ENCODE measurements around the gene TMPRSS13.

Gene TMPRSS13

DNA sequence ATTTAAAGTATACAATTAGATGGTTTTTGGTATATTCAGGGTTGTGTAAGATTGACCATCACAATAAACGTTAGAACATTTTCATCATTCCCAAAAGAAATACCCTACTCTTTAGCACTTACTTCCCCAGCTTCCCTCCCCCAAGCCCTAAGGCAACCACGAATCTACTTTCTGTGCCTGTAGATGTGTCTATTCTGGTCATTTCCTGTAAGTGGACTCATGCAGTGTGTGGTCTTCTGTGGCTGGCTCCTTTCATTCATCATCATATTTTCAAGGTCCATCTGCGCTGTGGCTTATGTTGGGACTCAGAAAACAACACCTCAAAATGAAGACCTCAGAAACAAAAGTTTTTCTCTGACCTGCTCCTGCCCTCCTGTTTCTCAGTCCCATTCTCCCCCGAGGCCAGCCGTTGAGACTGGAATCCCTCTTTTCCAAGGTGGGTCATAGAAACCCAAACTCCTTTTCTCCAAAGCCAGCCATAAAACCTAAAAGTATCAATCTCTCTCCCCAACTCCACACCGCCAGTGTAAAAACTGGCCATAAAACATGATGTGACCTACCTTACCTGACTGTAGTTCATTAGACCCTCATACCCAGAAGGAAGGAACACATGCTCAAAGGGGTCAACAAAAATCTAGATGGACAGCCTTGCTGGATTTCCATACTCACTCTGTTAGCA is 12.9 kb upstream of the TMPRSS13 start:
- DNase-seq (ENCODE audit: insufficient read length, low spot score) (no peak), FAIRE-seq (no peak)
- TF ChIP-seq, protein P1, sequence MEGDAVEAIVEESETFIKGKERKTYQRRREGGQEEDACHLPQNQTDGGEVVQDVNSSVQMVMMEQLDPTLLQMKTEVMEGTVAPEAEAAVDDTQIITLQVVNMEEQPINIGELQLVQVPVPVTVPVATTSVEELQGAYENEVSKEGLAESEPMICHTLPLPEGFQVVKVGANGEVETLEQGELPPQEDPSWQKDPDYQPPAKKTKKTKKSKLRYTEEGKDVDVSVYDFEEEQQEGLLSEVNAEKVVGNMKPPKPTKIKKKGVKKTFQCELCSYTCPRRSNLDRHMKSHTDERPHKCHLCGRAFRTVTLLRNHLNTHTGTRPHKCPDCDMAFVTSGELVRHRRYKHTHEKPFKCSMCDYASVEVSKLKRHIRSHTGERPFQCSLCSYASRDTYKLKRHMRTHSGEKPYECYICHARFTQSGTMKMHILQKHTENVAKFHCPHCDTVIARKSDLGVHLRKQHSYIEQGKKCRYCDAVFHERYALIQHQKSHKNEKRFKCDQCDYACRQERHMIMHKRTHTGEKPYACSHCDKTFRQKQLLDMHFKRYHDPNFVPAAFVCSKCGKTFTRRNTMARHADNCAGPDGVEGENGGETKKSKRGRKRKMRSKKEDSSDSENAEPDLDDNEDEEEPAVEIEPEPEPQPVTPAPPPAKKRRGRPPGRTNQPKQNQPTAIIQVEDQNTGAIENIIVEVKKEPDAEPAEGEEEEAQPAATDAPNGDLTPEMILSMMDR (IDR thresholded peaks at IDR 0.05; ENCODE audit: insufficient read depth, missing control alignments), result no peak

DNA sequence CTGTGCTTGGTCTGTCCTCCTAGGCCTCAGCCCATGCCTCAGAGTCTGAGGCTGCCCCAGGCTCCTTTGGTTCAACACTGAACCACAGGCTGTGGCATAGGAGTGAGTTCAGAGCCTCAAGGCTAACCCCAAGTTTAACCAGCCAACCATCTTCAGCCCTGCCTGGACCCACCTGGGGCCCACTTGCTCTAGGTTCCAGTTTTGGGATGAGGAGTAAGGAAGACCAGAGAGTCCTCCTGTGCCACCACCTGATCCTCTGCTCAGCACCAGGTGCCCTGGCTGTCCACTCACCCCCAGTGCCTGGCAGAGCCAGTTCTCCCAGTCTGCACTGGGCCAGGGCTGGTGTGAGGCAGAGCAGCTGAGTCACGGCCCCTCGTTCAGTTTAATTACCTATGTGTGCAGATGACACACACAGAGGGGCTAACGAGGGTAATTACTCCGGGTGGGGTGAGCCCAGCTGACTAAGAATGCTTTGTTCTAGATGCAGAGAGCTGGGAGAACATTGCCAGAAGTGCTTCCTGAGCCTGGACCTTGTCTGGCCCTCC is 12.0 kb upstream of the TMPRSS13 start:
- FAIRE-seq (no peak), DNase-seq (ENCODE audit: insufficient read length, low spot score) (no peak)
- TF ChIP-seq, protein P1 (IDR thresholded peaks at IDR 0.05; ENCODE audit: insufficient read depth, missing control alignments), result no peak

DNA sequence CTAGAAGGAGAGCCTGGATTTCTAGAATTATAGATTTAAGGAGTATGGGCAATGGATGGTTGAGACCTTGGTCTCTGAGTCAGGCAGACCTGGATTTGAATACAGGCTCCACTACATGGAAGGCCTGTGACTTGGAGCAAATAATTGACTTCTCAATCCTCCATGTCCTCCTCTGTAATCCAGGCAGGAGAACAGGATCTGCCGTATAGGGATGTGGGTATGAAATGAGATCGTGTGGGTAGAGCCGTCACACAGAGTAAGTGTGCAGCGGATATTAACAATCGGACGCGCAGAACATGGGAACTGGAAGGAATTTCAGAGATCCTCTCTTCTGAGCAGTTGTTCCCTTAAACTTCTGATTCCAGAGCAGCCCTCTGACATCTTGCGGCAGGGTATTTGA is 11.5 kb upstream of the TMPRSS13 start:
- FAIRE-seq, result no peak
- TF ChIP-seq, protein P1 (IDR thresholded peaks at IDR 0.05; ENCODE audit: insufficient read depth, missing control alignments), result no peak
- no peak for DNase-seq (ENCODE audit: insufficient read length, low spot score)

GRCh38 chr11:117936973-117937372 is 7.8 kb upstream of the TMPRSS13 start:
- DNase-seq (ENCODE audit: insufficient read length, low spot score) (no peak), FAIRE-seq (no peak)
- TF ChIP-seq, protein P1 (IDR thresholded peaks at IDR 0.05; ENCODE audit: insufficient read depth, missing control alignments), result no peak

DNA sequence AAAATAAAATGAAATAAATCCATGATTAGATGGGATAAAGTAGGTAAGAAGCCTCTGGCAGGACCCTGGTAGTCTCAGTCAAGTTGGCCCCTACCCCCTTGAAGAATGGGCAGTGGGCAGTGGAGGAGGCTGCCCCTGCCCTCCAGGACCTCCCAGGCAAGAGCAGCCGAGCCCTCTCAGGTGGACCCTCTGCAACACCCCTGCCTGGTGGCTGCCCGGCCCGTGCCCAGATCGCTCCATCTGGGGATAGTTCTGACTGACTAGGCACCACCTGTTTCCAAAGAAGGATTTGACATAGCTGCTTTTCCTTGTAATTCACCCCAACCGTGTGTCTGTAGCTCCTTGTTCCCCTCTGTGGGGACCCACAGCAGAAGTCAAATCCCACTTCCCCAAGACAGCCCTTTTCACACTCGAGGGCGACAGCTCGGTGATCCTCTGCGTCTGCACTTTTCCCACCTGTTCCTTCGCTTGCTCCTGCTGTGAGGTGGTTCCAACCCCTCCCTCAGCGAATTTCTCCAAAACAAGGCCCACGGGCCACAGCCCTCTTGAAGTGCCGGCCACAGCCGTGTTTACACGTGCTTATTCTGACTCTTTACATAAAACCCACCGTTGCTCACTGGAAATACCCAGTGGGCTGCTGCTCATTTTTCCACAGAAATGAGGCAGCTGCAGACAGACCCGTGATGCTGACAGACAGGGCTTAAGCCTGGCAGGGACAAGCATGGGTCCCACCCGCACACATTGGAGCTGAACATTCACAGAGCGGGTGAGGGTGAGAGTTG is 5.5 kb upstream of the TMPRSS13 start:
- TF ChIP-seq, protein P1 (IDR thresholded peaks at IDR 0.05; ENCODE audit: insufficient read depth, missing control alignments), result no peak
- DNase-seq (ENCODE audit: insufficient read length, low spot score), result no peak
- no peak for FAIRE-seq

DNA sequence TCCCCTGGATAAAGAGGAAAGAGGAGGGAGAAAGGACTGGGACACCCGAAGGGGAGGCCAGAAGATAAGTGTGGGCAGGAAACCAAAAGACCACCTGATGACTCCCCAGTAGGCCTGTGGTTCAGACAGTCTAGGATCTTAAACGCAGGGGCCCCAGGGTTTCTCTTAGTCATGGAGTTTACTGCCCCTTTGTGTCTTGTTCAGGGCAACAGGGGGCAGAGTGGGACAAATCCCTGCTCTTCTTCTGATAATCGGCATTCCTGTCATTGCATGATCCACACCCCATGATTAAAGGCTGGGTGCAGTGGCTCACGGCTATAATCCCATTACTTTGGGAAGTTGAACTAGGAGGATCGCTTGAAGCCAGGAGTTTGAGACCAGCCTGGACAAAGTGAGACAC is 4.7 kb upstream of the TMPRSS13 start:
- no peak for FAIRE-seq
- DNase-seq (ENCODE audit: insufficient read length, low spot score), result no peak
- TF ChIP-seq, protein P1 (IDR thresholded peaks at IDR 0.05; ENCODE audit: insufficient read depth, missing control alignments), result no peak

DNA sequence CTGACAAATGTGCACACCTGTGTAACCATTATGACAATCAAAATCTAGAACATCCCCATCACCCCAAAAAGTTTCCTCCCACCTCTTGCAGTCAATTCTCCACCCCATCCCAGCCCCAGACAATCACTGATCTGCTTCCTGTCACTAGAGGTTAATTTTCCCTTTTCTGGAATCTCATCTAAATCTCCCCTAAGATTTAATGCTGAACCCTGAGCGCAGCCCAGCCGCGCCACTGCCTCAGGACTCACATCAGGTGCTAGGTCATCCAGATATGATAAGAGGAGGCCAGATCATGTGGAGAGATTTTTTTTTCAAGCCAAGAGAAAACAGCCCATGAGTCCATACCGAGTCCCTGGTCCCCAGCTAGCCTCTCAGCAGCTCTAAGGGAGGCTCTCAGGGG is 4.3 kb upstream of the TMPRSS13 start:
- DNase-seq (ENCODE audit: insufficient read length, low spot score) (no peak), FAIRE-seq (no peak)
- TF ChIP-seq, protein P1 (IDR thresholded peaks at IDR 0.05; ENCODE audit: insufficient read depth, missing control alignments), result no peak

Data from D721Med (cell line).